Measurements from ENCODE around the gene ALK.

Gene ALK

DNA sequence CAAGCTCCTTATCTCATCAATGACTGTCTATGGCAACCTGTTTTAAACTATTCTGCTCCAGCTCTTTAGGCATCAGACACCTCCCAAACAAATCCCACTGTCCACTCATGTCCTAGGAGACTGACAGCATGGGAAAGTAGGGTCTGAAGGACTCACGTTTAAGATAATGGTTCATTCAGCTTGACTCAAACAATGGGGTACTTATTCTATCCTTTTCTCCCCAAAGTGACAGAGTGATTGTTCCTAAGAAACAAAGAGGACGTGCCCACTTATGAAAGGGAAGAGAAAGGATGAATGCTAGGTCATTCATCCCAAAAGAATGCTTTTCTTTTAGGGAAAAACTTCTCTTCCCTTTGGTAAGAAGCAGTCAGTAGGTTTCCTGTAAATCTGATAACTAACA is 41.9 kb downstream of the ALK start:
- Histone ChIP-seq H4K20me1 (ENCODE audit: insufficient read depth, low read length) (no peaks in the 10 kb centered on the region), H3K4me2 (ENCODE audit: insufficient read depth, low read length) (no peak overlapping the region), H3K9ac (ENCODE audit: low read depth, low read length) (no peak overlapping the region), H3K9me3 (ENCODE audit: insufficient read depth, low read length, severe bottlenecking) (no peaks in the 10 kb centered on the region), H3K36me3 (ENCODE audit: insufficient read depth, low read length) (no peaks in the 10 kb centered on the region), H3K4me1 (ENCODE audit: insufficient read depth, low read length) (no peaks in the 10 kb centered on the region), H3K79me2 (ENCODE audit: insufficient read depth, low read length) (no peaks in the 10 kb centered on the region), H2AFZ (ENCODE audit: low read depth, low read length) (no peak overlapping the region), H3K27ac (ENCODE audit: low read length) (no peak overlapping the region), H3K27me3 (ENCODE audit: insufficient read depth, low read length, poor library complexity) (no peaks in the 10 kb centered on the region), H3K4me3 (ENCODE audit: low read depth in 1 of 2, low read length in 2 of 2) (no peak overlapping the region)
- TF ChIP-seq, protein P1, sequence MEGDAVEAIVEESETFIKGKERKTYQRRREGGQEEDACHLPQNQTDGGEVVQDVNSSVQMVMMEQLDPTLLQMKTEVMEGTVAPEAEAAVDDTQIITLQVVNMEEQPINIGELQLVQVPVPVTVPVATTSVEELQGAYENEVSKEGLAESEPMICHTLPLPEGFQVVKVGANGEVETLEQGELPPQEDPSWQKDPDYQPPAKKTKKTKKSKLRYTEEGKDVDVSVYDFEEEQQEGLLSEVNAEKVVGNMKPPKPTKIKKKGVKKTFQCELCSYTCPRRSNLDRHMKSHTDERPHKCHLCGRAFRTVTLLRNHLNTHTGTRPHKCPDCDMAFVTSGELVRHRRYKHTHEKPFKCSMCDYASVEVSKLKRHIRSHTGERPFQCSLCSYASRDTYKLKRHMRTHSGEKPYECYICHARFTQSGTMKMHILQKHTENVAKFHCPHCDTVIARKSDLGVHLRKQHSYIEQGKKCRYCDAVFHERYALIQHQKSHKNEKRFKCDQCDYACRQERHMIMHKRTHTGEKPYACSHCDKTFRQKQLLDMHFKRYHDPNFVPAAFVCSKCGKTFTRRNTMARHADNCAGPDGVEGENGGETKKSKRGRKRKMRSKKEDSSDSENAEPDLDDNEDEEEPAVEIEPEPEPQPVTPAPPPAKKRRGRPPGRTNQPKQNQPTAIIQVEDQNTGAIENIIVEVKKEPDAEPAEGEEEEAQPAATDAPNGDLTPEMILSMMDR (IDR thresholded peaks at IDR 0.05; ENCODE audit: borderline replicate concordance, extremely low read depth, low read length, poor library complexity, severe bottlenecking) = no peak
- no peak for TF ChIP-seq EZH2 (IDR thresholded peaks at IDR 0.05; ENCODE audit: borderline replicate concordance, low read depth, low read length, severe bottlenecking)
- DNase-seq = no peak
- no peak for ATAC-seq (ENCODE audit: insufficient read depth, low read depth)

DNA sequence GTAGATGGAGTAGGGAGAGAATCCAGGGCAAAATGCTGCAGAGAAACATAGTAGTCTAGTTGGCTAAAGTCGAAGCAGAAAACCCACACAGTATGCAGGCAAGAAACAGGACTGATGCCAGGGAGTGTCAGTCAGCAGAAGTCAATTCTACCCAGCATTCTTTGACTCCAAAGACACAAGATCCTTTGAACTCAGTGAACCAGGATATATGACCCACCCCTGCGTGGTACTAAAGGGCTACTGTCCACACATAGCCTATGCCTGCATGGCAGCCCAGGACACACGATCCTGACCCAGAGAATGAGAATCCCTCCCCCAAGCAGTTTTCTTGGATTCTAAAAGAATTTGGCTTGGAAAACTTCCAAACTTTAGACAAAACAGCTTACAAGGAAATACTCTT is 42.5 kb downstream of the ALK start:
- no peak for DNase-seq
- Histone ChIP-seq H4K20me1 (ENCODE audit: insufficient read depth, low read length) (no peaks in the 10 kb centered on the region), H2AFZ (ENCODE audit: low read depth, low read length) (no peak overlapping the region), H3K4me3 (ENCODE audit: low read depth in 1 of 2, low read length in 2 of 2) (no peak overlapping the region), H3K36me3 (ENCODE audit: insufficient read depth, low read length) (no peaks in the 10 kb centered on the region), H3K9me3 (ENCODE audit: insufficient read depth, low read length, severe bottlenecking) (no peaks in the 10 kb centered on the region), H3K4me1 (ENCODE audit: insufficient read depth, low read length) (no peaks in the 10 kb centered on the region), H3K79me2 (ENCODE audit: insufficient read depth, low read length) (no peaks in the 10 kb centered on the region), H3K27ac (ENCODE audit: low read length) (no peak overlapping the region), H3K9ac (ENCODE audit: low read depth, low read length) (no peak overlapping the region), H3K4me2 (ENCODE audit: insufficient read depth, low read length) (no peak overlapping the region), H3K27me3 (ENCODE audit: insufficient read depth, low read length, poor library complexity) (no peaks in the 10 kb centered on the region)
- TF ChIP-seq EZH2 (IDR thresholded peaks at IDR 0.05; ENCODE audit: borderline replicate concordance, low read depth, low read length, severe bottlenecking) = no peak
- TF ChIP-seq, protein P1 (IDR thresholded peaks at IDR 0.05; ENCODE audit: borderline replicate concordance, extremely low read depth, low read length, poor library complexity, severe bottlenecking) = no peak
- ATAC-seq (ENCODE audit: insufficient read depth, low read depth) = no peak

DNA sequence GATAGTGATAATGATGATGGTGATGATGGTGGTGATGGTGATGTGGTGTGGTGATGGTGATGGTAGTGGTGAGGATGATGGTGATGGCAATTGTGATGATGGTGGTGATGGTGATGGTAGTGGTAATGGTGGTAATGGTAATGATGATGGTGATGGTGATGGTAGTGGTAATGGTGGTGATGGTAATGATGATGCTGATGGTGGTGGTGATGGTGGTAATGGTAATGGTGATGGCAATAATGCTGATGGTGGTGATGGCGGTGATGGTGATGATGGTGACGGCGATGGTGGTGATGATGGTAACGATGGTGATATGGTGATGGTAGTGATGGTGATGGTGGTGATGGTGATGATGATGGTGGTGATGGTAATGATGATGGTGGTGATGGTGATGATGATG is 45.0 kb downstream of the ALK start:
- TF ChIP-seq EZH2 (IDR thresholded peaks at IDR 0.05; ENCODE audit: borderline replicate concordance, low read depth, low read length, severe bottlenecking) = no peak
- TF ChIP-seq, protein P1 (IDR thresholded peaks at IDR 0.05; ENCODE audit: borderline replicate concordance, extremely low read depth, low read length, poor library complexity, severe bottlenecking) = no peak
- no peak overlapping the region for H3K4me3 ChIP-seq (ENCODE audit: low read depth in 1 of 2, low read length in 2 of 2)

DNA sequence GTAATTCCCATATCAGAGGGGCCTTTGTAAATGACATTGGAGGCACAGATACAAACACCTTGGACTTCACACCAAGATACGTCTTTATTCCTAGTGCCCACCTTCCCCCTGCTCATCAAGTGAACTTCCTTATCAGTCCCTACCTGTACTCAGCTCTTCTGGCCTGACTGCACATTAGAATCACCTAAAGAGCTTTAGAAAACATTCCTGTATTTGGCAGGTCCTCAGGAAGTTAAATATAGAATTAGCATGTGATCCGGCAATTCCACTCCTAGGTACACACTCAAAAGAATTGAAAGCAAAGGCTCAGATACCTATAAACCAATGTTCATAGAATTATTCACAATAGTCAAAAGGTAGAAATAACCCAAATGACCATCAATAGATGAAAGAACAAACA is 46.6 kb downstream of the ALK start:
- no peaks in the 10 kb centered on the region for H4K20me1 ChIP-seq (ENCODE audit: insufficient read depth, low read length)
- H3K27me3 ChIP-seq (ENCODE audit: insufficient read depth, low read length, poor library complexity) = no peaks in the 10 kb centered on the region
- no peaks in the 10 kb centered on the region for H3K9me3 ChIP-seq (ENCODE audit: insufficient read depth, low read length, severe bottlenecking)
- TF ChIP-seq, protein P1 (IDR thresholded peaks at IDR 0.05; ENCODE audit: borderline replicate concordance, extremely low read depth, low read length, poor library complexity, severe bottlenecking) = no peak
- TF ChIP-seq EZH2 (IDR thresholded peaks at IDR 0.05; ENCODE audit: borderline replicate concordance, low read depth, low read length, severe bottlenecking) = no peak
- no peak overlapping the region for H3K4me3 ChIP-seq (ENCODE audit: low read depth in 1 of 2, low read length in 2 of 2)
- ATAC-seq (ENCODE audit: insufficient read depth, low read depth) = no peak
- no peaks in the 10 kb centered on the region for H3K4me1 ChIP-seq (ENCODE audit: insufficient read depth, low read length)
- H3K27ac ChIP-seq (ENCODE audit: low read length) = no peak overlapping the region
- no peak overlapping the region for H3K4me2 ChIP-seq (ENCODE audit: insufficient read depth, low read length)
- no peaks in the 10 kb centered on the region for H3K79me2 ChIP-seq (ENCODE audit: insufficient read depth, low read length)
- DNase-seq = no peak
- H3K9ac ChIP-seq (ENCODE audit: low read depth, low read length) = no peak overlapping the region
- H2AFZ ChIP-seq (ENCODE audit: low read depth, low read length) = no peak overlapping the region
- H3K36me3 ChIP-seq (ENCODE audit: insufficient read depth, low read length) = no peaks in the 10 kb centered on the region

More for the DNA sequence above, 45.0 kb downstream of the ALK start:
- H3K4me1 ChIP-seq (ENCODE audit: insufficient read depth, low read length) = no peaks in the 10 kb centered on the region
- ATAC-seq (ENCODE audit: insufficient read depth, low read depth) (no peak), DNase-seq (no peak)
- H3K9ac ChIP-seq (ENCODE audit: low read depth, low read length) = no peak overlapping the region
- H3K4me2 ChIP-seq (ENCODE audit: insufficient read depth, low read length) = no peak overlapping the region
- H3K36me3 ChIP-seq (ENCODE audit: insufficient read depth, low read length) = no peaks in the 10 kb centered on the region
- no peak overlapping the region for H3K27ac ChIP-seq (ENCODE audit: low read length)
- no peaks in the 10 kb centered on the region for H3K79me2 ChIP-seq (ENCODE audit: insufficient read depth, low read length)
- H3K9me3 ChIP-seq (ENCODE audit: insufficient read depth, low read length, severe bottlenecking) = no peaks in the 10 kb centered on the region
- no peaks in the 10 kb centered on the region for H4K20me1 ChIP-seq (ENCODE audit: insufficient read depth, low read length)
- H2AFZ ChIP-seq (ENCODE audit: low read depth, low read length) = no peak overlapping the region
- no peaks in the 10 kb centered on the region for H3K27me3 ChIP-seq (ENCODE audit: insufficient read depth, low read length, poor library complexity)

Data from DND-41 (cell line).